SK-N-MC (cell line): ENCODE measurements around the gene TAB2.

ENCODE experiments used
- EZH2 ChIP-seq: fragments of 200-600 bp; sonication (generic); IDR thresholded peaks from one replicate; pipeline ENCODE4 v1.6.1; 2017; ENCODE audit warnings: antibody characterized with exemption
- POLR2AphosphoS5 ChIP-seq: IDR thresholded peaks from 2 replicates; pipeline ENCODE4 v1.6.1; 2012; ENCODE audit warnings: mild to moderate bottlenecking, low read depth, low read length, borderline replicate concordance

GRCh38 chr6:149302723-149303122 is 14.8 kb upstream of the TAB2 start:
- no peak for TF ChIP-seq EZH2
- TF ChIP-seq POLR2AphosphoS5, result no peak
